Endothelial cell of umbilical vein (primary cell): ENCODE results near the gene BCAR1.

Source experiments
- EZH2 ChIP-seq: IDR thresholded peaks from 2 replicates; pipeline ENCODE4 v1.6.1; 2012; ENCODE audit warnings: borderline replicate concordance, low read depth, mild to moderate bottlenecking, moderate library complexity, low read length, inconsistent platforms; ENCODE audit not compliant: severe bottlenecking
- FOS ChIP-seq: IDR thresholded peaks from 2 replicates; pipeline ENCODE4 v1.6.1; 2011; ENCODE audit warnings: mild to moderate bottlenecking, low read length, moderate library complexity, borderline replicate concordance; ENCODE audit not compliant: insufficient read depth
- GATA2 ChIP-seq: IDR thresholded peaks from 2 replicates; pipeline ENCODE4 v1.7.0; 2011; ENCODE audit warnings: low read depth, mild to moderate bottlenecking, moderate library complexity, mixed read lengths, low read length; ENCODE audit not compliant: insufficient read length, insufficient read depth
- MYC ChIP-seq: IDR thresholded peaks from one replicate; pipeline ENCODE4 v1.6.1; 2011; ENCODE audit warnings: mild to moderate bottlenecking, low read depth, low read length
- POLR2A ChIP-seq: IDR thresholded peaks from 2 replicates; pipeline ENCODE4 v1.6.1; 2012; ENCODE audit warnings: low read depth, mild to moderate bottlenecking, control low read depth, low read length
- POLR2AphosphoS5 ChIP-seq: IDR thresholded peaks from 2 replicates; pipeline ENCODE4 v1.6.1; 2012; ENCODE audit warnings: low read depth, mild to moderate bottlenecking, control low read depth, low read length, moderate library complexity; ENCODE audit not compliant: insufficient read depth
- TF ChIP-seq, protein P1 (sequence below), 2 donors: IDR thresholded peaks; 1 replicate in 1 of 2; 2 replicates in 1 of 2; pipeline ENCODE4 v1.5.1; 2011; ENCODE audit warnings: low read length in 2 of 2, mild to moderate bottlenecking in 2 of 2, moderate library complexity in 2 of 2, control low read depth in 1 of 2, inconsistent platforms in 1 of 2, low read depth in 1 of 2; ENCODE audit not compliant: insufficient read depth in 1 of 2; ENCODE audit errors: extremely low read depth in 1 of 2
- TF ChIP-seq, protein P2 (sequence below): IDR thresholded peaks from 2 replicates; pipeline ENCODE4 v1.6.1; 2011; ENCODE audit not compliant: insufficient read depth, insufficient read length

DNA sequence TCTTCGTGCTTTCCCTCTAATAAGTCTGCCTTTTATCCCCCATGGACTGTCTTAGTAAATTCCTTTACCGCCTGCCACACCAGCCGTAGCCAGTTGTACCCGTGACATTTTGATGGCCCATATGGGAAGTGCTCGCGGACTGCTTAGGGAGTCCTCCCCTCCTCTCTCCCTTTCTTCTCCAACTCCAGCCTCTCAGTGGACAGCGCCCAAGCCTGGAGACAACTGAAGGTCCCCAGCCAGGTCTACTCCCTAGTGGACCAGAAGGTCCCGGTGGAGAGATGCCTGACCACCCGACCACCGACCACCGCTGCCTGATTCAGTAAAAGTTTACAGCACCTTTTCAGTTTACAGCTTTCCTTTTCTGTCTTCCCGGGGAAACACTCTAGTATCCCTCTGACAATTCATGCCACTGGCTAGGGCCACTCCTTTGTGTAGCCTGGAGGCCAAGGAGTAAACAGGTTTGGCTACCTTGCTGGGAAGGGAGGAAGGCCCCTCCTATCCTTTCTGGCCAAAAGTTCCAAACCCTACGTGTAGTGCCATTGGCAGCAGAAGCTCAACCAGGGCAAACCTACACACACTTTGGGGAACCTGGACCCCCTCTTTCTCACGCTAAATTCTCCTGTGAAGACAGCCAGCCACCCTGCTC is 62.5 kb downstream of the BCAR1 start:
- TF ChIP-seq, protein P1, sequence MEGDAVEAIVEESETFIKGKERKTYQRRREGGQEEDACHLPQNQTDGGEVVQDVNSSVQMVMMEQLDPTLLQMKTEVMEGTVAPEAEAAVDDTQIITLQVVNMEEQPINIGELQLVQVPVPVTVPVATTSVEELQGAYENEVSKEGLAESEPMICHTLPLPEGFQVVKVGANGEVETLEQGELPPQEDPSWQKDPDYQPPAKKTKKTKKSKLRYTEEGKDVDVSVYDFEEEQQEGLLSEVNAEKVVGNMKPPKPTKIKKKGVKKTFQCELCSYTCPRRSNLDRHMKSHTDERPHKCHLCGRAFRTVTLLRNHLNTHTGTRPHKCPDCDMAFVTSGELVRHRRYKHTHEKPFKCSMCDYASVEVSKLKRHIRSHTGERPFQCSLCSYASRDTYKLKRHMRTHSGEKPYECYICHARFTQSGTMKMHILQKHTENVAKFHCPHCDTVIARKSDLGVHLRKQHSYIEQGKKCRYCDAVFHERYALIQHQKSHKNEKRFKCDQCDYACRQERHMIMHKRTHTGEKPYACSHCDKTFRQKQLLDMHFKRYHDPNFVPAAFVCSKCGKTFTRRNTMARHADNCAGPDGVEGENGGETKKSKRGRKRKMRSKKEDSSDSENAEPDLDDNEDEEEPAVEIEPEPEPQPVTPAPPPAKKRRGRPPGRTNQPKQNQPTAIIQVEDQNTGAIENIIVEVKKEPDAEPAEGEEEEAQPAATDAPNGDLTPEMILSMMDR (IDR thresholded peaks at IDR 0.05; ENCODE audit: extremely low read depth in 1 of 2, insufficient read depth in 1 of 2, low read depth in 1 of 2, low read length in 2 of 2) = no peak
- no peak for TF ChIP-seq POLR2A
- TF ChIP-seq, protein P2, sequence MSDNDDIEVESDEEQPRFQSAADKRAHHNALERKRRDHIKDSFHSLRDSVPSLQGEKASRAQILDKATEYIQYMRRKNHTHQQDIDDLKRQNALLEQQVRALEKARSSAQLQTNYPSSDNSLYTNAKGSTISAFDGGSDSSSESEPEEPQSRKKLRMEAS = no peak
- TF ChIP-seq FOS = no peak
- no peak for TF ChIP-seq EZH2
- TF ChIP-seq POLR2AphosphoS5 = no peak
- no peak for TF ChIP-seq GATA2
- TF ChIP-seq MYC = no peak
